NCI-H2196 (cell line): Measurements from ENCODE around the gene TEX29.

Experiments used
- DNase-seq: peaks from one replicate; lab custom pipeline; 2025; ENCODE audit not compliant: unreplicated experiment; lab: John Stamatoyannopoulos, UW

TEX29 gene

DNA sequence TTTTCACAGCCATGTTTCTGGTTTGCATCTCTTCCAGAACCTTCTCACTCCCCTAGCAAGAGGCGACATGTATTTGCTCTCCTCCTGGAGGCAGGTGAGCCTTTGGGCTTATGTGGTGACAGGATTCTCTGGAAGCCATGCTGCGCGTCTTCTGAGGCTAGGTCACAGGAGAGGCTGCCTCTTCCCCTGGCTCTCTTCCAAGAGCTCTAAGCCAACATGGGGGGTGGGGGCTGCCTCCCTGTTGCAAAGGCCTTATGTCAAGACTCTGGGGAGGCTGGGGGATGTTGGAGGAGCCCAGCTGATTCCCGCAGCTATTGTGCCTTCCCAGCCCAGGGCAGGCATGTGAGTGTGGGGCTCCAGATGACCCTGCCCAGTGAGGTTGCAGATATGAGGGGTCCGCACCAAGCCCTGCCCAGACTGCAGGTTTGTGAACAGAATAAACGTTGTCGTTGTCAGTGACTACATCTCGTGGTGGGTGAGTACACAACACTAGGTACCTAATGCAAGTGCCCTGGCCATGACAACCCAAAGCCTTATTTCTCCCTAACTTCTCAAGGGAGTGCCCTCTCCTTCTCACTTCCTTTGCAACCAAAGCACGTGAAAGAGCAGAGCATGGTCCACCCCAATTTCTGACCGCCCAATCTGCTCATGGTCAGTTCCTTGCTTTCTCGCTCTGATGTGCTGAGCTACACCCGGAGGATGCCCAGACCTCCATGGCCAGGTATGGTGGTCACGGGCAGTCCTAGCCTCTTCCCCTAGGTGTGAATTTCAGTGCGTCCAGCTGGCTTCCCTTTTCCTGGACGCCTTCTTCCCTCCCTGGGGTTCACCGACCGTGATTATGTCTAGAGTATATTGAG, 44.9 kb downstream of the TEX29 start:
- no peak for DNase-seq

DNA sequence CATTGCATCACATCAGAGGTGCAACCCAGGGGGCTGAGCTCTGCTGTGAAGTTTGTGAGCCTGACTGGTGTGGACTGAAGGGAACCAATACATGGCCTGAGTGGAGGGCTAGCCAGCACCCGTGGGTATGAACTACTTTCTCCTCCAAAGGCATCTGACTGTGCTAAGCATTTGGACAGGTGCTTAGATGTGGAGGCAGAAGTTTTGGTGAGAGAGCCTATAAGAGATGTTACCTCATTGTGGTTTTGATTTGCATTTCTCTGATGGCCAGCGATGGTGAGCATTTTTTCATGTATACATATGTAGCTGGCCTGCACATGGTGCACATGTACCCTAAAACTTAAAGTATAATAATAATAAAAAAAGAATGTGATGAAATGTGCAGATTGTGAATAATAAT, 46.9 kb downstream of the TEX29 start:
- DNase-seq = no peak

DNA sequence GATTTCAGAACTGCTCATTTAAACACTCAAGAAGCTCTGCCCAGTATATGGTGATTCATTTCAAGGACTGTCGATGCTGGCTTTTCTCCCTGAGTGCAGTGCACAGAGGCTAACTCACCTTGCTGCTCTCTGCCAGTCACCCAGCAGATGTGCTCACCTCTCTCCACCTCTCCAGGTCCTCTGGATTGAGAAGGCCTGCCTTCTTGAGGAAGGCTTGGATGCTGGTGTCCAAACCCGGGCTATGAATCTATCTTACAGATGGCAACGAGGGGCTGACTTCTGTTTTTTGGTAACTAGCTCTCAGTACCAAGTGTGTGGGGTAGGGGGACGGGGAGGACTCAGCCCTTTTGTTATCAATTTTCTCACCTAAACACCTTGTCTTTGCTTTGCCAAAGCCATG, 47.6 kb downstream of the TEX29 start:
- DNase-seq = no peak

DNA sequence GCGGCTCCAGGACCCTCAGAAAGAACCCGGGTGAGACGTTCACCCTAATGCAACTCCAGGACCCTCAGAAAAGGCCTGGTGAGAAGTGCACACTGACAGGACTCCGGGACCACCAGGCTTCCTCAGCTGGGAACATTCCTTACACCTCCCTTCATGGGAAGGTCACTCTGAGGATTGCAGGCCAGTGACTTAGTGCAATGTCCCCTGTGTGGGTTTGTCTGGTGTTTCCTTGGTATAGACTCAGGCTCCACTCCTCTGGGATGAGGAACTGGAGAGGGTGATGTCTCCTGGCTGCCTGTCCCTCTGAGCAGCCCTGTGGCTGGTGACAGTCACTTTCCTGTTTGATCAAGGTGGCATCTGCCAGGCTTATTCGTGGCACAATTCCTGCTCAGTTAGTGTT, 49.7 kb downstream of the TEX29 start:
- no peak for DNase-seq

DNA sequence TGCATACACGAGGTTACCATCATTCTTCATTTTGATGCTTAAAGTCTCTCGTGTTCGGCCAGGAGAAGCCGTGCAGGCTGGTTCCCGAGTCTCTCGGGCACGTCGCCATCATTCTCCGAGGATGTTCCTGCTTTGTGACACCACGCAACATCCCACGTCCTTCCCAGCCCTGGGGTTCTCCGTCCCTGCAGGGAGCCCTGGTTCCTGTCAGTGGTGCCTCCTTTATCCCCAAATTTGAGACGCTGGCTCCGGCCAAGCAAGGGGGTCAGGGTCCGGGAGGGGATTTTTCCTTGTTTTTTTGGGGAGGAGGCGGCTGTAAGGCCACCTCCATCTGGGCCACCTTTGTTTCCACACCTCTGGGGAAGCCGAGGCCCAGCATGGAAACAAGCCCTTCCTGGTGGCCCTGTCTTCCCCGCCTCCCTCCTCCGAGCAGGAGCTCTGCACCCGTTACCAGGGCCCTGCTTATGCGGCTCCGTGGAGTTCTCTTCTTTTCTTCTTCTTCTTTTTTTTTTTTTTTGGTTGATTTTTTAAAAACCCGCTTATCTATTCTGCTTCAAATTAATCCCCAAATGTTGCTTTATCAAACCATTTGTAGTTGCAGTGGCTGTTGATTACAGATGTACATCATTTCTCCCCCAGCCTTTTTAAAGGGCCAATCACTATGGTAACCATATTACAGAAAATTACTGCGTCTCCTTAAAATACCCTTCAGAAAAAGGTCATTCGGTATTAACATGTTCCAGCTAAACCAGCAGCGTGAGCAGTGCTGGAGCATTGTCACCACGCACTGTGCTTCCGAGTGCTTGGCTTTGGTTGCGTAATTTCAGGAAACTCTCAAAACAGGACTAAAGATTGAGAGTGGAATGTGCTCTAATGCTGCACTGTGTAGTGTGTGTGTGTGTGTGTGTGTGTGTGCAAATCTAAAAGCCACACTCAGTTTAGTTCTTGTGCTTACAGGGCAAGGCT, 50.4 kb downstream of the TEX29 start:
- no peak for DNase-seq

DNA sequence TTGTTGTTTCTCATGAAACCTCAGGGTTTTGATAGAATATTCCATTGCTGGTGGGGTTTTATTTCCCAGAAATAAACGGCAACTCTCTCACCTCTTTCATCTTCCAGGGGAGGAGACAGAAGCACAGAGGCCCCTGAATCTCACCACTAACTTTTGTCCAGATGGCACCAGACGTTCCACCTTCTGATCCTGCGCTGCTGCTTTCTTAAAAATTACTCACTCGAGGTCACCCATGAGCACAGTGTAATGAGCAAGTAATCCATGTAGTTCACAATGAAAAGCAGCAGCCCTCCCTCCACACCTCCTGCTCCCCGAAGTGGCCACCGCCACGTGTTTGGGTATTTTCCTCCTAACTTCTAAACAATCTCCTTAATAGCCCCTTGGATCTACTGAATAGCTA, 51.3 kb downstream of the TEX29 start:
- DNase-seq = no peak

DNA sequence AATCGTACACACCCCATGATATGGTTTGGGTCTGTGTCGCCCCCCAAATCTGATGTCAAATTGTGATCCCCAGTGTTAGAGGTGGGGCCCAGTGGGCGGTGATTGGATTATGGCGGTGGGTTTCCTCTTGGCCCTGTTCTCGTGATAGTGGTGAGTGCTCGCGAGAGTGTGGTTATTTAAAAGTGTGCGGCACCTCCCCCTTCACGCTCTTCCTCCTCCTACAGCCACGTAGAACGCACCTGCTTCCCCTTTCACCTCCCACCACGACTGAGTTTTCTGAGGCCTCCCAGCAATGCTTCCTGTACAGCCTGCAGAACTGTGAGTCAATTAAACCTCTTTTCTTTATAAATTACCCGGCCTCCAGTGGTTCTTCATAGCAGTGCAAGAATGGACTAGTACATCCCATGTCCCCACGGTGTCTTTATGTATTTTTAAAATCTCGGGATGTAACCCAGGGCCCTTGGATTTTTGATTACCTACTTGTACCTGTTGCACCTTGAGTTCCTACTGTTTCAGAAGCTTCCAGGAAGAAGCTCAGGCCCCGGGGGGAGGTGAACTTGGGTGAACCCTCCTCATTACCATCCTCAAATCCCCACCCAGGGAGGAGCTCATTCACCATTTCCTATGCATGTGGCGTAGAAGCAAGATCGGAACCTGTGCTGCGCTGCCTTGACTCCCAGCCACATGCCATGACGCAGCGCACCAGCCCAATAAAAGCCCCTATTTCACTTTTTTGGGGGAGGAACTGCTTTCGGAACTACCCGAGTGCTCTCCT, 52.4 kb downstream of the TEX29 start:
- no peak for DNase-seq

DNA sequence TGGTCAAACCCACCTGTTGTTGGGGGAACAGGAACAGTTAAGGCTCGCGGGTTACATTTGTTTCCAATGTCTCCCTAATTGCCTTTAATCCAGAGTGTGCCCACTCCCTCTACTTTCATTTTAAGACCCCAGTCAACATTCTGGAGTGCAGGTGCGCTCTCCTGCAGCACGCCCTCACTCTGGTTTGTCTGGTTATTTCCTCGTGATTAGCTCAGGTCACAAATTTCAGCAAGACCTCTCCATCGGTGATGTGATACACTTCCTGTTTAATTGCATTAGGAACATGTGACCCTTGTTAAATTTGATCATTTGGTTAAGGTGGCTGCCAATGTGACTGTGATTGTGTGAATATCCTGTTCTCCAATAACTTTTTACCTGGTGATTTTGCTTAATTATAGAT, 53.0 kb downstream of the TEX29 start:
- DNase-seq = no peak

DNA sequence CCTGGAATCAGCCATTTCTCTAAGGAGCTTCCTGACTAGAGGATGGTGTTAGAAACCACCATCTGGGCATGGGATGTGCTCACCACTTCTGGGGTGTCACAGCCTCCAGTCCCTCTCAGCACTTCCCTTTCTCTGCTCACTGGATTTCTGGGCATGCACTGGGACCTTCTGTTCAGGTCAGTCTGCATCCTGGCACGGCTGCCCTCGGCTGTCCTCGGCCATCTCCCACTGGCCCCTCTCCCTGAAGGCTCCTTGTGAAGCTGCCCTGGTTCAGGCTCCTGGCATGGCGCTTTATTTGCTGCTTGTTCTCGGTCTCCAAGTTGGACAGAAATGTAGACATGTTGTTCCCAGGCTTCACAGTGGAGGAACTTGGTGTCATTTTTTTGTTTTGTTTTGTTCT, 60.0 kb downstream of the TEX29 start:
- no peak for DNase-seq

DNA sequence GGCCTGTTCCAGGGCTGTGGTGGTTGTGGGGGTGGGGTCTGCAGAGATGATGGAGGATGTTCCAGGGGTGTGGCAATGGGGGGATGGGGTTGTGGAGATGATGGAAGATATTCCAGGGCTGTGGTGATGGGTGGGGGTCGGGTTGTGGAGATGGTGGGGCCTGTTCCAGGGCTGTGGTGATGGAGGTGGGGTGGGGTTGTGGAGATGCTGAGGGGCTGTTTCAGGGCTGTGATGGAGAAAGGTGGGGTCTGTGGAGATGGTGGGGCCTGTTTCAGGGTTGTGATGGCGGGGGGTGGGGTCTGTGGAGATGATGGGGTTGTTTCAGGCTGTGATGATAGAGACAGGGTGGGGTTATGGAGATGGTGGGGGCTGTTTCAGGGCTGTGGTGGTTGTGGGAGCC, 62.0 kb downstream of the TEX29 start:
- DNase-seq = no peak

DNA sequence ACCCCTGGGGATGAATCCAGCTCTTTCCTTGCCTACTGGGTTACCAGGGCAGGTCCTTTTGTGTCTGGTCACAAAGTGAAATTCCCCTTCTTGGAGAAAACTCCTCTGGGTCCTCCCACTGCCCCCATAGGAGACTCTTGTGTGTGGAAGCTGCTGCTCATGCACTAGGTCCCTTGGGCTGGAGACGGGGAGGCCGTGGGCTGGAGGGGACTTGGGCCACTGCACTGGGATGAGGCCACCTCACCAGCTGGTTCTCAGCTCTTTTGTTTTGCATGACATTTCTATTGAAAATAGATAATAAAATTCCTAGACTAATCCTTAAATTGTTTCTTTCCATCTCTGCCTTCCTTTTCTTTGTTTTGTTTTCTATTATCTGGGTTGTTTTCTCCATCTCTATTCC, 62.4 kb downstream of the TEX29 start:
- no peak for DNase-seq

DNA sequence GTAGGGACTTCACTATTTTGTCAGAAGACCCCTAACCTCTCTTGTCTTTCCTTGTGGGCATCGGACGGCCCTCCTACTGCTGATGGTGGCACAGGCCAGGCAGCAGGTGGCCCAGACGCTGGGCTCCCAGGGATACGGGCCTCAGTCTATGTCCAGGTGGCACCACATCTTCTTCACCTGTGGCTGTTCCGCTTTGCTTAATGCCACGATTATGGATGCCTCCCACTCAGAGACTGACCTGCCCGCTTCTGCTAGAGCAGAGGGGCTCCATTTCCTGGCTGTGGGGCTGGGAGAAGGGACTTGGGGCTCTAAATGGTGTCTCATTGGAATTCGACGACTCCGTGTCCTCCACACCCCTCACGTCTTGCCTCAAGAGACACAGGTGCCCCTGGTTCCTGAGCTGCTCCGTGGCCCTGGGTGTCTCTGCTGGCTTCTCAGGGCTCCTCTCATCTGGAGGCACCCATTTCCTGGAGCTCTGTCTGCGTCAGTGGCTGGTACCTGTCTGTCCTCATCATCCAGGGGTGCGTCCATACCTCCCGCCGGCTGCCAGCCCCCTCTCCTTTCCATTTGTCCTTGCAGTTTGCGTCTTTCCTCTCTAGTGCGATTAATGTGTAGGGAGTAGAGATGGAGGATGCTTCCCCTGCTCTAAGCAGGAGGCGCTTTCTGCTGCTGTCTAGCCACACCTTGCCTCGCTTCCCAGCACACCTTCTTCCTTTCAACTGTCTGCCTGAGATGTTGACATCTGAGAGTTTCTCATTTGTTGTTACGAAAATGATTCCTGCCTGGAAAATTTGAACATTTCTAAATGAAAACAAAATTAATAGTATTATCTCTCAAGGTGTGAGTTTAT, 63.4 kb downstream of the TEX29 start:
- no peak for DNase-seq

DNA sequence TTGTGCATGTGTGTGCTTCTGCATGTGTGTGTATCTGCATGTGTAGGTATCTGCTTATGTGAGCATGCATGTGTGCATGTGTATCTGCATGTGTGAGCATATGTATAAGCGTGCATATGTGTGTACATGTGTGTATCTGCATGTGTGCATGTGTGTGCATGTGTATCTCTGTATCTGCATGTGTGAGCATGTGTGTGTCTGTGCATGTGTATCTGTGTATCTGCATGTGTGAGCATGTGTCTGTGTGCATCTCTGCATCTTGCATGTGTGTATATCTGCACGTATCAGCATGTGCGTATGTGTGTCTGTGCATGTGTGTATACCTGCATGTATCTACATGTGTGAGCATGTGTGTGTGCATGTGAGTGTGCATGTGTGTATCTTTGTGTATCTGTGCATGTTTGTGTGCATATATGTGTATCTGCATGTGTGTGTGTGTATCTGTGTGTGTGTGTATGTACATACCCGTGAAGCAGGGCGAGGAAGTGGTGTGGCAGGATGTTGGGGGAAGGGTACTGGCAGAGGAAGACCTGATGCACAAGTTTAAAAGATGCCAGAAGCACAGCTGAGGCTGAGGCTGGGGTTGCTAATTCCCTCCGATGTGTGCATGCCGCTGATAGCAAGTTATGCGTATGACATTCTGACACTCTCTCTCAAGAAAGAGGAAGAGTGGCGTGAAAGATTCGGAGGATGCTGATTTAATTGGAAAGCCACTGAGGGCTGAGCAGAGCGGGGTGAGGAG, 64.2 kb downstream of the TEX29 start:
- no peak for DNase-seq

DNA sequence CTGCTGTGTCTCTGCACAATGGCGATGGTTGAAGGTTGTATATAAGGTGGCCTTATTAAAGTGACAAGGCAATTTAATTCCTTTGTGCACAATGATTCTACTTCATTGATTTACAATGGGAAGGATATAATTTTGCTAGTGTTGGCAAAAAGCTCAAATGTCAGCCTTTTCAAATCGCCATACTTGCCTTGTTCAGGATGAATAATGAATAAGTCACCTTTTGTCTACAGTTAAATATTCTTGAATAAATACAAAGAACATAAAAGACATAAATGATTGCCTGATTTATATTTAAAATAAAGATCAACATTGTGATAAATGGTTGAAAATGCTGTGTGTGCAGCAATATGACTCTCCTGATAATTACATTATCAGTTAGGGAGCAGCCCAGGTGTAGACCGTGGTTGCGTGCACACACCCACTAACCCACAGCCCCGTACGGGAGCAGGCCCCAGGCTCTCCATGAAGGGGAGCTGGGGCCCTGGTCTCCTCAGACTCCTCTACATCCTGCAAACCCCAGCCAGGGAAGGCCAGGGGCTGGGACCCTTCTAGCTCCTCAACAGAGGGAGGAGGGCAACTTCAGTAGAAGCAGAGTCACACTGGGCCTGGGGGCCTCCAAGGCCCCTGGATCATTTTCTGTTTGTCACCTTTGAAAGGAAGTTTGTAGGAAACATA, 64.9 kb downstream of the TEX29 start:
- no peak for DNase-seq

DNA sequence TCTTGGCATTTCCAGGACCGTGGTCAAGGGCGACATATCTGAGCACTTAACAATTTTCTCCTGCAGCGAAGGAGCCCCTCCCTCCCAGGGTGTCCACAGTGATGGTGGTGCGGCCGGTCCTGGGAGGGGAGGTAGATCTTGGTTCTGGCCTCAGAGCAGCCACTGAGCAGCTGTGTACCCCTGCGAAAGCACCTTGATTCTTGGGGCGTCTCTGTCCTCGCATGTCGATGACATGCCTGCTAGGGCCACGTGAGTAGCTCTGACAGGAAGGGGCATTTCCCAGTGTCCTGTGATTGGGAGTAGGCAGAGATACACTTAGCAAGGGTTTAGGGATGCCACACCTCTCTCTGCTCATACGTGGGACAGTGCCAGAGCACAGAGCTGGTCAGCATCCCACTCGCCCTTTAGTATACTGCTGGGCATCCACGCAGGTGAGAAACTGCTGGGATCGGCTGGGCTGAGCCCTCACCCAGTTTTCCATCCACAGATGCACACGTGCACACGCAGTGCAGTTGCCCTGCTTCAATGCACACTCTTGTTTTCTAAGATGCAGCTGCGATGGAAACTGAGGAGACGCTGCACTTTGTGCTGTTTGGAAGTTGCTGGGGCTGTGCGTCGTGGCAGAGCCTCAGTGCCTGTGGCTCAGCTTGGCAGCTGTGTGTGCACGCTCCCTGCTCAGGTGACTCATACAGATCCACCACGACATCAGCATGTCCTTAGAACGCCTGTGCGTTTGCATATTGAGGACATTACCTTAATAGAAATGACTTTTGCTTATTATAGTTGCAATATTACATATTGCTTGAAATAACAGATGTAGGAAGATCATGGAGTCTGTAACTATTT, 66.8 kb downstream of the TEX29 start:
- DNase-seq = no peak

DNA sequence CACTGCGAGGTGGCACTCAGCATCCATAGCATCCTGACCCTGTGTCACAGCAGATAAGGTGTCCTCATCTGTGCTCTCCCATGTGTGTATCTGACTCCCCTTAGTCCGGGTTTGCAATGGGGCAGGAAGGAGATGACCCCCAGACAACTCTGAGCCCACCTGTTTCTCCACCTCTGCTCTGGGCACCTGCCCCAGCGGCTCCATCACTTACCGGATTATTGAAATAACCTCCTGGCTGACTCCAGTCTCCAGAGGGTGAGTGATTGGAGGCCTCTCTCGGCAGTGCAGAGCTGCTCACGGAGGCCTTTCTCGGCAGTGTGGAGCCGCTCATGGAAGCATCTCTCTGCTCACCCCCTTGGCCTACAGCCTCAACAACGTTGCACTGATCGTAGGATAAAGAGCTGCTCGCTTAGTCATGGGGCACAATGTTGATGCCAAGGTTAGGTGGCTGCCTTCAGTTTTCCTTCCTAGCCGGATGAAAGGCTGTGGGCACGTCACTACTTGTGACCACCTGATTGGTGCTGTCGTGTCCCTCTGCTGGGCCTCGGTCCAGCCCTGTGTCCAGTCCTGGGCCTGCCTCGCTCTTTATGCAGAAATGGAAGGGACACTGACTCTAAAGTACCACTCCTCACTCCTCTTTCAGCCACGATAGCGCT, 67.6 kb downstream of the TEX29 start:
- DNase-seq = no peak

DNA sequence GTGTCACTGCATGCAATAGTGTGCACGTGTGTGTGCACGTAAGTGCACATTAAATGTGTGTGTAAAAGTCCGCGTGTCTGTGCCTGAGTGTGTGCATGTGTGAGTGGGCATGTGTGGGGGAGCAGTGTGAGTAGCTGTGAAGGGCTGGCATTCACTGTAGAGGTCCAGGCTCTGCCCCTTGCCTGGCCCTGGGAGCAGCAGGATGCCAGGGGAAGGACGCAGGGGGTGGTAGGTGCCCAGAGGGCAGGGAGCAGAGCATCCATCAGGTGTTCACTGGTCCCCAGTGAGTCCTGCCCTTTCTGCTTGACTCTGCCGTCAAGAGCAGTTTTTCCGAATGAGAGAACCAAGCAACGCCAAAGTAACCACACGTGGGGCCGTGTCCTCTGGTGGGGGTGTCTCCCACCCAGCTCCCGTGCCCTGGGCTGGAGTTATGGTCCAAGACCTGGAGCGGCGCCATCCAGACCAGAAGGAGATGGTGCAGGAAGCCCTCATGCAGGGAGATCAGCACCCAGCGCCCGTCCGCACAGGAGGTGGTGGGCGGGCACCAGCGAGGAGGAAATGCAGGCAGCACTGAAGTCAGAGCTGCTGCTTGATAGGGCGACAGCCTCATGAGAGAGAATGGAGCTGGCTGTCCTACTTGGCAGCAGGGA, 68.5 kb downstream of the TEX29 start:
- no peak for DNase-seq
